H9 (cell line): Measurements from ENCODE around the gene CDRT4. TPM values are rescaled to one million over a fixed set of nuclear protein-coding genes. Genes with fewer than 3 reads are reported as not detected.

Experiments used
- DNase-seq: peaks from one replicate; pipeline ENCODE4 v3.0.0-alpha.2; 2017
- H2AFZ ChIP-seq: one replicate; pipeline ENCODE4 v1.6.1; 2013; ENCODE audit warnings: mild to moderate bottlenecking, low read length, control low read depth, moderate library complexity
- H2AK5ac ChIP-seq: 2 replicates; pipeline ENCODE4 v1.6.1; 2013; ENCODE audit warnings: low read length, control low read depth, mixed read lengths; ENCODE audit not compliant: insufficient read length
- H2BK120ac ChIP-seq: one replicate; pipeline ENCODE4 v1.6.1; 2013; ENCODE audit warnings: low read depth, mild to moderate bottlenecking, low read length, control low read depth, inconsistent platforms; ENCODE audit not compliant: poor library complexity, severe bottlenecking
- H2BK12ac ChIP-seq: 2 replicates; pipeline ENCODE4 v1.6.1; 2013; ENCODE audit warnings: low read length, control low read depth, mixed read lengths, low read depth; ENCODE audit not compliant: insufficient read length
- H2BK15ac ChIP-seq: 2 replicates; pipeline ENCODE4 v1.6.1; 2013; ENCODE audit warnings: low read depth, low read length, control low read depth
- H2BK20ac ChIP-seq: one replicate; pipeline ENCODE4 v1.6.1; 2013; ENCODE audit warnings: low read depth, mild to moderate bottlenecking, low read length, control low read depth, inconsistent platforms; ENCODE audit not compliant: poor library complexity, severe bottlenecking
- H2BK5ac ChIP-seq: 2 replicates; pipeline ENCODE4 v1.6.1; 2013; ENCODE audit warnings: low read length, control low read depth, mixed read lengths; ENCODE audit not compliant: insufficient read length
- H3K14ac ChIP-seq: 2 replicates; pipeline ENCODE4 v1.6.1; 2013; ENCODE audit warnings: low read length, control low read depth; ENCODE audit not compliant: insufficient read depth
- H3K18ac ChIP-seq: 2 replicates; pipeline ENCODE4 v1.6.1; 2013; ENCODE audit warnings: low read depth, mild to moderate bottlenecking, mixed read lengths, low read length, control low read depth; ENCODE audit not compliant: insufficient read length
- H3K23ac ChIP-seq: 2 replicates; pipeline ENCODE4 v1.6.1; 2013; ENCODE audit warnings: low read length, control low read depth, mixed read lengths, low read depth; ENCODE audit not compliant: insufficient read length
- H3K23me2 ChIP-seq: 2 replicates; pipeline ENCODE4 v1.6.1; 2013; ENCODE audit warnings: low read depth, mild to moderate bottlenecking, mixed read lengths, low read length, control low read depth; ENCODE audit not compliant: insufficient read length, poor library complexity, severe bottlenecking
- H3K27ac ChIP-seq: 2 replicates; pipeline ENCODE4 v1.5.1; 2013; ENCODE audit warnings: low read length, control low read depth, mixed read lengths, low read depth; ENCODE audit not compliant: insufficient read length
- H3K27me3 ChIP-seq: 2 replicates; pipeline ENCODE4 v1.6.1; 2013; ENCODE audit warnings: low read length, control low read depth, inconsistent platforms; ENCODE audit not compliant: insufficient read depth
- H3K4ac ChIP-seq: 2 replicates; pipeline ENCODE4 v1.6.1; 2013; ENCODE audit warnings: low read depth, mild to moderate bottlenecking, control low read depth, inconsistent platforms, low read length, moderate library complexity
- H3K4me1 ChIP-seq: 2 replicates; pipeline ENCODE4 v1.6.1; 2013; ENCODE audit warnings: low read length, control low read depth, inconsistent platforms; ENCODE audit not compliant: insufficient read depth
- H3K4me2 ChIP-seq: 2 replicates; pipeline ENCODE4 v1.6.1; 2013; ENCODE audit warnings: low read length, control low read depth, mixed read lengths; ENCODE audit not compliant: insufficient read length, insufficient read depth
- H3K56ac ChIP-seq: 2 replicates; pipeline ENCODE4 v1.6.1; 2013; ENCODE audit warnings: low read depth, mild to moderate bottlenecking, mixed read lengths, low read length, control low read depth; ENCODE audit not compliant: insufficient read length
- H3K79me1 ChIP-seq: 2 replicates; pipeline ENCODE4 v1.6.1; 2013; ENCODE audit warnings: low read depth, mild to moderate bottlenecking, moderate library complexity, low read length, control low read depth, inconsistent platforms; ENCODE audit not compliant: insufficient read depth, poor library complexity, severe bottlenecking
- H3K79me2 ChIP-seq: 2 replicates; pipeline ENCODE4 v1.6.1; 2013; ENCODE audit warnings: low read length, control low read depth, inconsistent platforms; ENCODE audit not compliant: insufficient read depth
- H3K9ac ChIP-seq: 2 replicates; pipeline ENCODE4 v1.6.1; 2013; ENCODE audit warnings: low read length, control low read depth, mixed read lengths; ENCODE audit not compliant: insufficient read length; ENCODE audit errors: extremely low read depth
- H3K9me3 ChIP-seq: one replicate; pipeline ENCODE4 v1.6.1; 2013; ENCODE audit warnings: low read depth, low read length, inconsistent platforms; ENCODE audit not compliant: control insufficient read depth
- H3T11ph ChIP-seq: one replicate; pipeline ENCODE4 v1.6.1; 2013; ENCODE audit warnings: mild to moderate bottlenecking, low read length, control low read depth, inconsistent platforms
- H4K20me1 ChIP-seq: one replicate; pipeline ENCODE4 v1.6.1; 2013; ENCODE audit not compliant: control insufficient read depth, insufficient read length, insufficient read depth
- H4K5ac ChIP-seq: 2 replicates; pipeline ENCODE4 v1.6.1; 2013; ENCODE audit warnings: low read depth, mild to moderate bottlenecking, mixed read lengths, low read length, control low read depth; ENCODE audit not compliant: insufficient read length
- H4K8ac ChIP-seq: replicated peaks from 2 replicates; pipeline ENCODE4 v1.6.1; 2013; ENCODE audit warnings: low read length, control low read depth, mixed read lengths, low read depth; ENCODE audit not compliant: insufficient read length
- H4K91ac ChIP-seq: 2 replicates; pipeline ENCODE4 v1.6.1; 2013; ENCODE audit warnings: low read depth, mild to moderate bottlenecking, moderate library complexity, mixed read lengths, low read length, control low read depth; ENCODE audit not compliant: insufficient read length
- H3K27ac Mint-ChIP-seq, 3 experiments: 2 replicates in 2 of 3; 3 replicates in 1 of 3; pipeline ENCODE4 v1.8.0; 2020 to 2021; ENCODE audit warnings: mixed read lengths in 3 of 3, mild to moderate bottlenecking in 1 of 3, moderate library complexity in 1 of 3
- H3K27me3 Mint-ChIP-seq: 2 replicates; pipeline ENCODE4 v1.8.0; 2021; ENCODE audit warnings: low read depth, mild to moderate bottlenecking, moderate library complexity, mixed read lengths
- H3K36me3 Mint-ChIP-seq, 3 experiments: 2 replicates in 2 of 3; 3 replicates in 1 of 3; pipeline ENCODE4 v1.8.0; 2020 to 2021; ENCODE audit warnings: low read depth in 3 of 3, mixed read lengths in 3 of 3; ENCODE audit not compliant: insufficient read depth in 1 of 3
- H3K4me1 Mint-ChIP-seq, 2 experiments: 2 replicates each; pipeline ENCODE4 v1.8.0; 2020; ENCODE audit warnings: mixed read lengths in 2 of 2
- H3K4me3 Mint-ChIP-seq, 2 experiments: 2 replicates in 1 of 2; 3 replicates in 1 of 2; pipeline ENCODE4 v1.8.0; 2020 to 2021; ENCODE audit warnings: mild to moderate bottlenecking in 2 of 2, mixed read lengths in 2 of 2, moderate library complexity in 1 of 2
- H3K9me3 Mint-ChIP-seq, 2 experiments: 2 replicates in 1 of 2; 3 replicates in 1 of 2; pipeline ENCODE4 v1.8.0; 2020; ENCODE audit warnings: mild to moderate bottlenecking in 2 of 2, mixed read lengths in 2 of 2, moderate library complexity in 1 of 2
- CTCF ChIP-seq: fragments of 200-600 bp; sonication (generic); conservative IDR thresholded peaks from 3 replicates; pipeline ENCODE4 v1.8.0; 2021; ENCODE audit warnings: antibody characterized with exemption, mild to moderate bottlenecking
- WGBS: extraction: QIAGEN DNeasy Blood & Tissue Kit; methylation state at CpG from one replicate; pipeline ENCODE4 v1.1.7; 2013; ENCODE audit warnings: missing lambda C conversion rate, low lambda C conversion rate, mixed read lengths; ENCODE audit not compliant: insufficient read length; ENCODE audit errors: extremely low coverage; 5-methylcytosine and 5-hydroxymethylcytosine counted together
- total RNA-seq: library from RNA; stranded (reverse); gene quantifications from 2 replicates; pipeline ENCODE4 v1.2.1, GENCODE V29; 2021

The CDRT4 gene
- total RNA-seq, 1 experiment from 2014 or later, result 3.8 TPM

GRCh38 chr17:15469260-15469659 lies 1.8 kb upstream of the CDRT4 start:
- H3K36me3 Mint-ChIP-seq, result peaks cover 0 to under 1% (median 0%) of the 10 kb centered on the region in 3 experiments; a peak in 3 of 7 replicates
- H2AFZ ChIP-seq, result no peak overlapping the region
- no peak overlapping the region for H3K56ac ChIP-seq
- H3K27me3 ChIP-seq, result no peaks in the 10 kb centered on the region
- no peak overlapping the region for H3K14ac ChIP-seq
- H2BK15ac ChIP-seq, result no peak overlapping the region
- DNase-seq, result no peak
- TF ChIP-seq CTCF, result no peak
- no peak overlapping the region for H3T11ph ChIP-seq
- no peak overlapping the region for H3K9ac ChIP-seq
- H3K27ac Mint-ChIP-seq, result no peak overlapping the region
- no CpG with 5 or more reads among the region's 7 CpGs for WGBS
- no peak overlapping the region for H3K18ac ChIP-seq
- H2BK12ac ChIP-seq, result no peak overlapping the region
- H4K5ac ChIP-seq, result no peak overlapping the region
- H4K20me1 ChIP-seq, result no peaks in the 10 kb centered on the region
- H3K4me1 Mint-ChIP-seq, result peaks cover 11 to 13% of the 10 kb centered on the region in 2 experiments
- H4K8ac ChIP-seq, result no peak overlapping the region
- no peak overlapping the region for H3K4me2 ChIP-seq
- no peak overlapping the region for H2AK5ac ChIP-seq
- no peak overlapping the region for H3K23ac ChIP-seq
- H3K4me3 Mint-ChIP-seq, result no peak overlapping the region
- H3K27me3 Mint-ChIP-seq, result no peaks in the 10 kb centered on the region
- H3K23me2 ChIP-seq, result no peaks in the 10 kb centered on the region
- no peaks in the 10 kb centered on the region for H3K9me3 Mint-ChIP-seq
- H2BK20ac ChIP-seq, result no peak overlapping the region
- no peak overlapping the region for H2BK5ac ChIP-seq
- H3K4me1 ChIP-seq, result no peaks in the 10 kb centered on the region; the same call in 1 of the 2 replicates
- H3K4ac ChIP-seq, result no peak overlapping the region
- no peak overlapping the region for H4K91ac ChIP-seq
- no peaks in the 10 kb centered on the region for H3K9me3 ChIP-seq
- no peak overlapping the region for H2BK120ac ChIP-seq
- H3K79me2 ChIP-seq, result no peaks in the 10 kb centered on the region
- H3K79me1 ChIP-seq, result no peaks in the 10 kb centered on the region
- H3K27ac ChIP-seq, result no peak overlapping the region
